ENCODE data around the gene MTA3.

MTA3 gene

DNA sequence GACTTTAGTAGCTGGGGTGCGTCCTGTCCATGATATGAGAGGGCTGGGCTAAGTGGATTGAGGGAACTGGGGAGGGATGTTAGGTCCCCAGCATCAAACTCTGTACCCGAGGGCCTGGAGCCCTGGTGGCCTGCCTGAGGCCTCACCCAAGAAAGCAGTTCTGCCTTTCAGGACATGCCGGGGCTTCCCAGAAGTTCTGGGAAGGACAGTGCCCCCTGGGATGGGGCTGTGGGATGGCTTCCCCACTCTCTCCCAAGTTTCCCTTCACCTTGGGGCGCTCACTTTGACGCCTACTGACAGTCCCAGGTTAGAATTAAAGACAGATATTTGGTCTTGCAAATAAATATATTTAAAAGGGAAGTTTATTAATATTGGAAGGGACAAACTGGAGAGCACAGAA, 193.7 kb downstream of the MTA3 start:
- Histone ChIP-seq H3K79me2 (ENCODE audit: insufficient read depth, low read length) (no peaks in the 10 kb centered on the region), H2AFZ (ENCODE audit: low read length) (no peak overlapping the region), H3K36me3 (ENCODE audit: insufficient read depth, low read length) (no peaks in the 10 kb centered on the region), H3F3A (ENCODE audit: low read depth) (no peaks in the 10 kb centered on the region), H3K27me3 (ENCODE audit: insufficient read depth, low read length, poor library complexity, severe bottlenecking) (no peaks in the 10 kb centered on the region), H3K9me3 (ENCODE audit: insufficient read depth, low read depth, low read length) (no peaks in the 10 kb centered on the region), H3K9me2 (replicated peaks; ENCODE audit: low read depth, low read length) (no peaks in the 10 kb centered on the region), H3K4me3 (ENCODE audit: low read length, poor library complexity, severe bottlenecking) (no peak overlapping the region), H3K4me1 (ENCODE audit: insufficient read depth, low read length, poor library complexity, severe bottlenecking) (peaks cover 1% of the 10 kb centered on the region), H4K20me1 (ENCODE audit: insufficient read depth, low read length, poor library complexity, severe bottlenecking) (no peaks in the 10 kb centered on the region), H3K4me2 (ENCODE audit: low read depth, low read length, poor library complexity, severe bottlenecking) (no peak overlapping the region), H3K9ac (ENCODE audit: low read depth, low read length, poor library complexity, severe bottlenecking) (no peak overlapping the region)
- TF ChIP-seq, protein P1, sequence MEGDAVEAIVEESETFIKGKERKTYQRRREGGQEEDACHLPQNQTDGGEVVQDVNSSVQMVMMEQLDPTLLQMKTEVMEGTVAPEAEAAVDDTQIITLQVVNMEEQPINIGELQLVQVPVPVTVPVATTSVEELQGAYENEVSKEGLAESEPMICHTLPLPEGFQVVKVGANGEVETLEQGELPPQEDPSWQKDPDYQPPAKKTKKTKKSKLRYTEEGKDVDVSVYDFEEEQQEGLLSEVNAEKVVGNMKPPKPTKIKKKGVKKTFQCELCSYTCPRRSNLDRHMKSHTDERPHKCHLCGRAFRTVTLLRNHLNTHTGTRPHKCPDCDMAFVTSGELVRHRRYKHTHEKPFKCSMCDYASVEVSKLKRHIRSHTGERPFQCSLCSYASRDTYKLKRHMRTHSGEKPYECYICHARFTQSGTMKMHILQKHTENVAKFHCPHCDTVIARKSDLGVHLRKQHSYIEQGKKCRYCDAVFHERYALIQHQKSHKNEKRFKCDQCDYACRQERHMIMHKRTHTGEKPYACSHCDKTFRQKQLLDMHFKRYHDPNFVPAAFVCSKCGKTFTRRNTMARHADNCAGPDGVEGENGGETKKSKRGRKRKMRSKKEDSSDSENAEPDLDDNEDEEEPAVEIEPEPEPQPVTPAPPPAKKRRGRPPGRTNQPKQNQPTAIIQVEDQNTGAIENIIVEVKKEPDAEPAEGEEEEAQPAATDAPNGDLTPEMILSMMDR (conservative IDR thresholded peaks at IDR 0.05; ENCODE audit: low read length): no peak
- no peak for TF ChIP-seq EZH2phosphoT487 (IDR thresholded peaks at IDR 0.05; ENCODE audit: borderline replicate concordance)

DNA sequence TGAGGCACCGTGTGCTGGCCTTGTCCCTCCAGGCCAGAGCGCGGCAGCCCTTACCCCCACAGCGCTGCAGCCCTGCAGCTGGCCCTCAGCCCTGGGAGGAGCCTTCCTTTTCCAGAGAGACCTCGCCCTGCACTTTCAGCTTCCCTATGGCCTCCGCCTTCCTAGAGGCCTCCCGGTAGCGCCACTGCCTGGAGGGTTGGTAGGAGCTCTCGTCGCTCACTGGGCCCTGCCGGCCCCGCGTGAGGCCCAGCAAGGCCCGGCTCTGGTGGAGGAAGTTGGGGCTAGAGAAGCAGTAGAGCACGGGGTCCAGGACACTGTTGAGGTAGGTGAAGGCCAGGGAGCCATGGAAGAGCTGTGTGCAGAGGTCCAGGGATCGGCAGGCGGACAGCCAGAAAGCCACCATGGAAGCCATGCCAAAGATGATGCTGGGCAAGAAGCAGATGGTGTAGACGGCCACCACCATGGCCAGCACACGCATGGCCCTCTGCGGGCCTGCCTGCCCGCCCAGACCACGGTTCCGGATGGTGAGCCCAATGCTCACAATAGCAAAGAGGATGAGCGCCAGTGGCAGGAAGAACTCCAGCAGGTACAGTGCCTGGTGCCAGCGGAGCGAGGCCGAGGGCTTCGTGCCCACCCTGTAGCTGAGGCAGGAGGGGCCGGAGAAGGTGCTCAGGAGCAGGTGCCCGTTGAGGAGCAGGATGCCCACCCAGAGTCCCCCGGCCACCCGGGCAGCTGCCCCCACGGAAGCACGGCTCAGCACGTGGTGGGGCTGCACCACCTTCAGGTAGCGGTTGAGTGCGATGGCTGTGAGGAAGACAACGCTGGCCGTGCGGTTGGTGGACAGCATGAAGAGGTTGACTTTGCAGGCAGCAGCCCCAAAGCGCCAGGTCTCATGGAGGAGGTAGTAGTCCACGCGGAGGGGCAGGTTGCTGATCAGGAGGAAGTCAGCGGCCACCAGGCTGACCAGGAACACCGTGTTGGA, 194.7 kb downstream of the MTA3 start:
- no peak overlapping the region for H3K9ac ChIP-seq (ENCODE audit: low read depth, low read length, poor library complexity, severe bottlenecking)
- no peak for TF ChIP-seq EZH2phosphoT487 (IDR thresholded peaks at IDR 0.05; ENCODE audit: borderline replicate concordance)
- TF ChIP-seq, protein P1 (conservative IDR thresholded peaks at IDR 0.05; ENCODE audit: low read length): no peak
- H3K27me3 ChIP-seq (ENCODE audit: insufficient read depth, low read length, poor library complexity, severe bottlenecking): no peaks in the 10 kb centered on the region
- H3K4me1 ChIP-seq (ENCODE audit: insufficient read depth, low read length, poor library complexity, severe bottlenecking): no peaks in the 10 kb centered on the region
- no peaks in the 10 kb centered on the region for H4K20me1 ChIP-seq (ENCODE audit: insufficient read depth, low read length, poor library complexity, severe bottlenecking)
- no peaks in the 10 kb centered on the region for H3K36me3 ChIP-seq (ENCODE audit: insufficient read depth, low read length)
- no peaks in the 10 kb centered on the region for H3K79me2 ChIP-seq (ENCODE audit: insufficient read depth, low read length)
- H3K4me2 ChIP-seq (ENCODE audit: low read depth, low read length, poor library complexity, severe bottlenecking): no peak overlapping the region
- H3K9me2 ChIP-seq (replicated peaks; ENCODE audit: low read depth, low read length): no peaks in the 10 kb centered on the region
- H3F3A ChIP-seq (ENCODE audit: low read depth): no peaks in the 10 kb centered on the region
- H3K9me3 ChIP-seq (ENCODE audit: insufficient read depth, low read depth, low read length): no peaks in the 10 kb centered on the region
- H3K4me3 ChIP-seq (ENCODE audit: low read length, poor library complexity, severe bottlenecking): no peak overlapping the region
- no peak overlapping the region for H2AFZ ChIP-seq (ENCODE audit: low read length)

DNA sequence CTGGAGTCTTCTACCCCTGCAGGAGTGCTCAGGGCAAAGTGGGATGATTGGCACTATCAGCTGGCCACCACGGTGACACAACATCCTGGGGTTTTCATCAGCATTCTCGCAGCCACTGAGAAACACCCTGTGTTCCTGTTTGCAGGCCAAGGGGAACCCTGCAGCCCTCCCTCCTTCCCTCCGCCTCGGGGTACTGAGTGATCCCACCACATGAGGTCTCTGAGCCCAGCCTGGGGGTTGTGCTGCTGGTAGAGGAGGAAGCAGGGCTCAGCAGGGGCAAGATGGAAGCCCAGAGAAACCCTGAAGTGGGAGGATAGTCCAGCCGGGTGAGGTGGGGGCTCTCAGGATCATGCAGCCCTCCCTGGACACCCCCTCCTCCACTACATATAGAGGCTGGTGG, 195.7 kb downstream of the MTA3 start, which contains the start of gene OXER1:
OXER1 (minus strand) TSS at position 40 of the 400 bp plus-strand sequence. CDS start 73 bp downstream, outside the sequence.
- H3K9me3 ChIP-seq (ENCODE audit: insufficient read depth, low read depth, low read length): no peaks in the 10 kb centered on the region
- no peak within 1 kb of the TSS for H3K9ac ChIP-seq (ENCODE audit: low read depth, low read length, poor library complexity, severe bottlenecking)
- no peaks in the 10 kb centered on the region for H3F3A ChIP-seq (ENCODE audit: low read depth)
- no peak for TF ChIP-seq EZH2phosphoT487 (IDR thresholded peaks at IDR 0.05; ENCODE audit: borderline replicate concordance)
- TF ChIP-seq, protein P1 (conservative IDR thresholded peaks at IDR 0.05; ENCODE audit: low read length): no peak
- H3K4me1 ChIP-seq (ENCODE audit: insufficient read depth, low read length, poor library complexity, severe bottlenecking): no peaks in the 10 kb centered on the region
- no peak within 1 kb of the TSS for H2AFZ ChIP-seq (ENCODE audit: low read length)
- H3K9me2 ChIP-seq (replicated peaks; ENCODE audit: low read depth, low read length): no peaks in the 10 kb centered on the region
- no peaks in the 10 kb centered on the region for H3K79me2 ChIP-seq (ENCODE audit: insufficient read depth, low read length)
- no peak within 1 kb of the TSS for H3K4me3 ChIP-seq (ENCODE audit: low read length, poor library complexity, severe bottlenecking)
- H3K27me3 ChIP-seq (ENCODE audit: insufficient read depth, low read length, poor library complexity, severe bottlenecking): no peaks in the 10 kb centered on the region
- no peak within 1 kb of the TSS for H3K4me2 ChIP-seq (ENCODE audit: low read depth, low read length, poor library complexity, severe bottlenecking)
- no peaks in the 10 kb centered on the region for H3K36me3 ChIP-seq (ENCODE audit: insufficient read depth, low read length)
- no peaks in the 10 kb centered on the region for H4K20me1 ChIP-seq (ENCODE audit: insufficient read depth, low read length, poor library complexity, severe bottlenecking)

All from Loucy (cell line).